Activated CD8-positive, alpha-beta memory T cell treated with anti-CD3 and anti-CD28 coated beads, Interleukin-2, amount 10 ng/mL, durations not matched to agents 7 days and 5 days (primary cell): ENCODE measurements around the gene TEDC1. TPM values are rescaled to one million over a fixed set of nuclear protein-coding genes. Genes with fewer than 3 reads are reported as not detected.

Source experiments
- total RNA-seq, 2 experiments: library from RNA; stranded (reverse); gene quantifications; one replicate each; pipeline ENCODE4 v1.2.3, GENCODE V29; 2021

TEDC1 gene
- total RNA-seq, 2 experiments from 2014 or later: 40.6 to 56.8 TPM

Other genes with a start within 250 kb of the TEDC1 start
- 10 to 100 TPM; 47.1 to 49.0 TPM for gene BTBD6, start 242.7 kb upstream of the TEDC1 start, total RNA-seq
- gene BRF1, start 190.2 kb upstream of the TEDC1 start, total RNA-seq: 10 to 100 TPM; 32.2 to 51.8 TPM
- 10 to 100 TPM; 27.8 to 40.2 TPM for gene PACS2, start 176.5 kb upstream of the TEDC1 start, total RNA-seq
- gene TEX22, start 92.7 kb upstream of the TEDC1 start, total RNA-seq: 1 to 10 TPM; 3.4 to 3.7 TPM
- gene MTA1, start 71.4 kb upstream of the TEDC1 start, total RNA-seq: 100 to 1,000 TPM; 134 to 141 TPM
- gene CRIP2, start 16.4 kb upstream of the TEDC1 start, total RNA-seq: under 1 TPM in 1 of 2 experiments, not detected in 1; 0.68 TPM
- 100 to 1,000 TPM; 546 to 574 TPM for gene CRIP1, start 4.4 kb upstream of the TEDC1 start, total RNA-seq
- 10 to 100 TPM; 11.5 to 11.9 TPM for gene TMEM121, start 35.3 kb downstream of the TEDC1 start, total RNA-seq